RKO (cell line): ENCODE results near the gene LARP4B.
"Not testable (repeated sequence)": the region's sequence is repeated elsewhere in the genome, so short reads cannot be mapped to it uniquely, and the experiment has no call there.

Source experiments
- DNase-seq: peaks from one replicate; pipeline ENCODE4 v3.0.0-alpha.2; 2016; ENCODE audit warnings: low spot score

The LARP4B gene

GRCh38 chr10:958106-958505, 26.6 kb upstream of the LARP4B start:
- DNase-seq = no peak

GRCh38 chr10:955820-956217, 24.3 kb upstream of the LARP4B start:
- no peak for DNase-seq

- DNase-seq = no peak
Observed at GRCh38 chr10:955127-955819, 23.8 kb upstream of the LARP4B start.

GRCh38 chr10:954396-954795, 22.9 kb upstream of the LARP4B start:
- DNase-seq = no peak

- no peak for DNase-seq
Observed at GRCh38 chr10:953836-954235, 22.3 kb upstream of the LARP4B start.

- DNase-seq = no peak
Observed at GRCh38 chr10:949446-949845, 17.9 kb upstream of the LARP4B start.

- no peak for DNase-seq
Observed at GRCh38 chr10:948347-948746, 16.8 kb upstream of the LARP4B start.

- DNase-seq = no peak
Observed at GRCh38 chr10:947881-948280, 16.4 kb upstream of the LARP4B start.

- no peak for DNase-seq
Observed at GRCh38 chr10:947051-947450, 15.5 kb upstream of the LARP4B start.

GRCh38 chr10:945778-946177, 14.3 kb upstream of the LARP4B start:
- DNase-seq = no peak

GRCh38 chr10:944034-944831, 12.7 kb upstream of the LARP4B start:
- DNase-seq = no peak

GRCh38 chr10:943334-944033, 12.0 kb upstream of the LARP4B start:
- DNase-seq = no peak

- no peak for DNase-seq
Observed at GRCh38 chr10:938941-939678, 7.6 kb upstream of the LARP4B start.

GRCh38 chr10:934746-935406, 3.4 kb upstream of the LARP4B start:
- no peak for DNase-seq

GRCh38 chr10:934165-934564, 2.7 kb upstream of the LARP4B start:
- not testable (repeated sequence) for DNase-seq

- DNase-seq = no peak
Observed at GRCh38 chr10:932589-932988, 1.1 kb upstream of the LARP4B start.

- peak; percentile 81 for DNase-seq
Observed at GRCh38 chr10:930625-931325, 730 bp downstream of the LARP4B start.

- DNase-seq = peak; percentile 31
Observed at GRCh38 chr10:929960-930624, 1.4 kb downstream of the LARP4B start.

GRCh38 chr10:927131-927530, 4.4 kb downstream of the LARP4B start:
- no peak for DNase-seq

GRCh38 chr10:926075-926698, 5.3 kb downstream of the LARP4B start:
- DNase-seq = no peak
